ENCODE results near the gene A4GALT.

DNA sequence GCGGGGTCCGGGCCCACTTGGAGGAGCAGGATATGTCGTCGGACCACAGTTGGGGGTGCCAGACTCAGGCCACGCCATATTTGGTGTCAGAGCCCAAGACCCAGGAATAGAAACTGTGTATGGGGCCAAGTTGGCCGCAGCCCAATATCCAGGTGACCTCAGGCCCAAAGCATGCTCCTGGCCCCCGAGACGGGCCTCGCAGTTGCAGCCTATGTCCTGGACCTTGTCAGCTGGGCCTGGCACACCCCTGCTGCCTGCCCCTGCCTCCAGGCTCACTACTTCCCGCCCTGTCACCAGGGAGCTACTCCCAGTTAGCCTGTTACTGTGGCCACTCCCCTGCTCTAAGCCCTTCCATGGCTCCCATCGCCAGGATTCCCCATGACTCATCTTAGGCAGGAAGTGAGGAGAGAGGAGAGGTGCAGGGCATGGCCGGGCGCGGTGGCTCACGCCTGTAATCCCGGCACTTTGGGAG lies 23.1 kb downstream of the A4GALT start:
- TF ChIP-seq, protein P1, sequence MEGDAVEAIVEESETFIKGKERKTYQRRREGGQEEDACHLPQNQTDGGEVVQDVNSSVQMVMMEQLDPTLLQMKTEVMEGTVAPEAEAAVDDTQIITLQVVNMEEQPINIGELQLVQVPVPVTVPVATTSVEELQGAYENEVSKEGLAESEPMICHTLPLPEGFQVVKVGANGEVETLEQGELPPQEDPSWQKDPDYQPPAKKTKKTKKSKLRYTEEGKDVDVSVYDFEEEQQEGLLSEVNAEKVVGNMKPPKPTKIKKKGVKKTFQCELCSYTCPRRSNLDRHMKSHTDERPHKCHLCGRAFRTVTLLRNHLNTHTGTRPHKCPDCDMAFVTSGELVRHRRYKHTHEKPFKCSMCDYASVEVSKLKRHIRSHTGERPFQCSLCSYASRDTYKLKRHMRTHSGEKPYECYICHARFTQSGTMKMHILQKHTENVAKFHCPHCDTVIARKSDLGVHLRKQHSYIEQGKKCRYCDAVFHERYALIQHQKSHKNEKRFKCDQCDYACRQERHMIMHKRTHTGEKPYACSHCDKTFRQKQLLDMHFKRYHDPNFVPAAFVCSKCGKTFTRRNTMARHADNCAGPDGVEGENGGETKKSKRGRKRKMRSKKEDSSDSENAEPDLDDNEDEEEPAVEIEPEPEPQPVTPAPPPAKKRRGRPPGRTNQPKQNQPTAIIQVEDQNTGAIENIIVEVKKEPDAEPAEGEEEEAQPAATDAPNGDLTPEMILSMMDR (IDR thresholded peaks at IDR 0.05) = no peak
- no peak for TF ChIP-seq POLR2A (IDR thresholded peaks at IDR 0.05)
